GM10248 (cell line): ENCODE results near the gene PROSER2.
"Not testable (repeated sequence)": the region's sequence is repeated elsewhere in the genome, so short reads cannot be mapped to it uniquely, and the experiment has no call there.

ENCODE experiments used
- CTCF ChIA-PET: fragments of 300-600 bp; sonication (Branson Sonifier 250); formaldehyde crosslinking; extraction: SDS; loops from one replicate; lab custom pipeline; 2021; ENCODE audit warnings: antibody characterized with exemption; lab: Yijun Ruan, JAX
- POLR2A ChIA-PET: fragments of 350-650 bp; sonication (Branson Sonifier 250); formaldehyde crosslinking; extraction: SDS; loops from one replicate; lab custom pipeline; 2020; ENCODE audit warnings: antibody characterized with exemption; lab: Yijun Ruan, JAX
- DNase-seq: peaks from one replicate; pipeline ENCODE4 v3.0.0; 2012; ENCODE audit errors: extremely low spot score
- TF ChIP-seq, protein P1 (sequence below): IDR thresholded peaks from 2 replicates; pipeline ENCODE4 v1.5.1; 2012; ENCODE audit warnings: mild to moderate bottlenecking, low read depth; ENCODE audit errors: extremely low read depth, missing control alignments, control extremely low read depth

Gene PROSER2

DNA sequence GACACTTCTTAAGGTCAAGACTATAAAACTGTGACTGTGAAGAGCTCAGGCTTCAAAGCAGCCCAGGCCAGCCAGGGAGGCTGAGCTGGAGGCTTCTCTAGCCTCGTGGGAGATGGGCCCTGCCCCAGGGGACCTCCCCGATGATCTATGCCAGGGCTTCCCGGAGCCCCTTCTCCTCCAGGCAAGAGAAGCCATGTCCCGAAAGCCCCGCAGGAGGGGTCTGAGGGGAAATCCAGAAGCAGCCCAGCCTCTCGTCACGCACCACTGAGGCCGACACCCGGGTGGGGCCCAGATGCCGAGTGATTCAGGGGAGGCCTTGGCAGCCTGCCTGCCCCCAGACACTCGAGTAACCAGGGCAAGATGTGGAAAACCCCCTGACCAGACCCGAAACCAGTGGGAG, 63.7 kb downstream of the PROSER2 start:
- TF ChIP-seq, protein P1, sequence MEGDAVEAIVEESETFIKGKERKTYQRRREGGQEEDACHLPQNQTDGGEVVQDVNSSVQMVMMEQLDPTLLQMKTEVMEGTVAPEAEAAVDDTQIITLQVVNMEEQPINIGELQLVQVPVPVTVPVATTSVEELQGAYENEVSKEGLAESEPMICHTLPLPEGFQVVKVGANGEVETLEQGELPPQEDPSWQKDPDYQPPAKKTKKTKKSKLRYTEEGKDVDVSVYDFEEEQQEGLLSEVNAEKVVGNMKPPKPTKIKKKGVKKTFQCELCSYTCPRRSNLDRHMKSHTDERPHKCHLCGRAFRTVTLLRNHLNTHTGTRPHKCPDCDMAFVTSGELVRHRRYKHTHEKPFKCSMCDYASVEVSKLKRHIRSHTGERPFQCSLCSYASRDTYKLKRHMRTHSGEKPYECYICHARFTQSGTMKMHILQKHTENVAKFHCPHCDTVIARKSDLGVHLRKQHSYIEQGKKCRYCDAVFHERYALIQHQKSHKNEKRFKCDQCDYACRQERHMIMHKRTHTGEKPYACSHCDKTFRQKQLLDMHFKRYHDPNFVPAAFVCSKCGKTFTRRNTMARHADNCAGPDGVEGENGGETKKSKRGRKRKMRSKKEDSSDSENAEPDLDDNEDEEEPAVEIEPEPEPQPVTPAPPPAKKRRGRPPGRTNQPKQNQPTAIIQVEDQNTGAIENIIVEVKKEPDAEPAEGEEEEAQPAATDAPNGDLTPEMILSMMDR = no peak

DNA sequence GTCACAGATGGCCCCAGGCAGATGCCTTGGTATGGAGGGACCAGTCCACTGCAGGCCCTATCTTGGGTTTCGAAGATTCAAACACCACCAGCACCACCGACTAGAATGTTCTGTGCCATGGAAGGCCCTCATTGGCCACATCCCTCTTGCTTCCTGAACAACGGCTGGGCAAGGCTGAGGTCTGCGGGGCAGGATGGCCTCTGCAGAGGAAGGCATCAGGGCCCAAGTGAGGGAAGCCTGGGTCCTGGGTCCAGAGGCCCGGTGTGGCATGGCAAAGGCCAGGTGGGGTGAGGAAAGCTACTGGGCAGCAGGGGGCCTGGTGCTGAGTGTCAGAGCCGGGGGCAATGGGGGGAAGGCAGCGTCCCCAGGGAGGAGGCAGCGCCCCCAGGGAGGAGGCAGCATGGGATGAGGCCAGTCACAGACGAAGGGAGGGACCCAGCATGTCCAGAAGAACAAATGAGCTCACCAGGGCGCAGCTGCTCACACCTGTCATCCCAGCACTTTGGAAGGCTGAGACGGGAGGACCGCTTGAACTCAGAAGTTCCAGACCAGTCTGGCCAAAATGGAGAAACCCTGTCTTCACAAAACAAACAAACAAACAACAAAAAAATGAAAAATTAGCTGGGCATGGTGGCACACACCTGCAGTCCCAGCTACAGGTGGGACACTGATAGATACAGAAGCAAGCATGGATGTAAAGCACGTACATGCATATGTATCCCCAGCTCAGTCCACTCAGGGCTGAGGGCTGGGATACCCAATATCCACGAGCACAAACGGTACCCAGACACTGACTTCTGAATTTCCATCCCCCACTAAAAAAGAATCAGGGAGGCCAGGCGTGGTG, 64.4 kb downstream of the PROSER2 start:
- ChIA-PET CTCF (no interaction called here), POLR2A (no interaction called here)
- no peak for DNase-seq
- TF ChIP-seq, protein P1 = no peak

More for the DNA sequence above, 63.7 kb downstream of the PROSER2 start:
- DNase-seq = peak; percentile 56
- CTCF ChIA-PET = interaction anchor here (0.9 to 1.7 kb wide), 2 partner anchors 26 to 128 kb away, joined by 3 to 5 read pairs; no protein-coding TSS in a partner anchor
- POLR2A ChIA-PET = no interaction called here

DNA sequence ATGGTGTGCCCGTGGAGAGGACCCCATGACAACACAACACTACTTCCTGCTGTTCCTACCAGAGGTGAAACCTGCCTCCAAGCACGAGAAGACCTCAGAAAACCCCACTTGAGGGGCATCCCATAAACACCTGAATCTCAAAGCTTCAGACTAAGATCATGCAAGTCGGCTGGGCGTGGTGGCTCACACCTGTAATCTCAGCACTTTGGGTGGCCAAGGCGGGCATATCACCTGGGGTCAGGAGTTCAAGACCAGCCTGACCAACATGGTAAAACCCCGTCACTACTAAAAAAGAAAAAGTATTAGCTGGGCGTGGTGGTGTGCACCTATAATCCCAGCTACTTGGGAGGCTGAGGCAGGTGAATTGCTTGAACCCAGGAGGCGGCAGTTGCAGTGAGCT, 66.1 kb downstream of the PROSER2 start:
- CTCF ChIA-PET, POLR2A ChIA-PET, DNase-seq: not testable (repeated sequence)

DNA sequence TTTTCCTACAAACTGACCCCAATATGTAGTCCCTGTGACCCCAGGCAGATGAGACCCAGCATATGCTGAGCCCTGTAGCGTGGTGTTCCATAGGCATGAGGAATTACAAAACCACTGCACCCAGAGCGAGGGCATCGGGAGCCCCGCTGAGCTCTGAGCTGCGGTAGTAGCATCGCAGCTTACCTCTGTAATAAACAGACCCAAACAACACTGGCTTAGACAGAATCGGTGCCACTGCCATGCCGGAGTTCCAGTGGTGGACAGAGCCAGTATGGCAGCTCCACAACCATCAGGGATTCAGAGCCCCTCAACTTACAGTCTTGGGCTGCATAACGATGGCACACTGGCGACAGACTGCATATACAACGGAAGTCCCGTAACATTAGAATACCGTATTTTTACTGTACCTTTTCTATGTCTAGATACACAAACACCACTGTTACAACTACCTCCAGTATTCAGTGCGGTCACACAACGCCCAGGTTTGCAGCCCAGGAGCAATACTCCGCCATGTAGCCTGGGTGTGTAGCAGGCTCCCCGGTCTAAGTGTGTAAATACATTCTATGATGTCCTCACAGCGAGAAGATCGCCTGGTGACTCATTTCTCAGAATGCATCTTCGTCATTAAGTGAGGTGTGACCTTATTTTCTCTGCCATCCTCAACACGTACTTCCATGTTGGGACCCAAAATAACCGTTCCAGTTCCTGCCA, 68.8 kb downstream of the PROSER2 start:
- TF ChIP-seq, protein P1 = no peak
- POLR2A ChIA-PET = no interaction called here
- CTCF ChIA-PET = interaction anchor here (1.3 kb wide), 1 partner anchor 72 kb away, joined by 3 read pairs; no protein-coding TSS in a partner anchor
- DNase-seq = no peak

DNA sequence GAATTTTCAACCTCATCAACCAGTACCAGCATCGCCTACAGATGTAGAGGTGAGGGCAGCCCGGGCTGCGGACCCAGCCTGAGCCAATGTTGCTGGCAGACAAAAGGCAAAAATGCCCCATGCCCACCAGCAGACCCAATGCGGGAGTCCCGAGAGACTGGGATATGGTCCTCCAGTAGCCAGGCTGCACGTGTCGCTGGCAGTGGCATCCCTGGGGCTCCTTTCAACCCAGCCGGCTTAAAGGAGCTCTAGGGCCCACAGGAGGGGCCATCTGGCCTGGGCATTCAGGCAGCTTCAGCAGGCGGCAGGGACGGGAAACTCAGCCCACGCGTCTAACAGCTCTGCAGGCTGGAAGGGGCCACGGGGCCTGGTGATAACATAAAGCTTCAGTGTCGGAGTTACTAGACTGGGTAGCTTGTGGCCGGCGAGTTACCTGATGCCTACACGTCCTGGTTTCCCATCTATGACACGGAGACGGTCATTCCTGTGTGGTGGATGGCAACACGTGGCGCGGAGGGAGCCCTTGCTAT, 70.7 kb downstream of the PROSER2 start:
- DNase-seq = no peak
- POLR2A ChIA-PET = no interaction called here
- TF ChIP-seq, protein P1 = no peak
- CTCF ChIA-PET = interaction anchor here (1.5 kb wide), 1 partner anchor 9 kb away, joined by 7 read pairs; no protein-coding TSS in a partner anchor

DNA sequence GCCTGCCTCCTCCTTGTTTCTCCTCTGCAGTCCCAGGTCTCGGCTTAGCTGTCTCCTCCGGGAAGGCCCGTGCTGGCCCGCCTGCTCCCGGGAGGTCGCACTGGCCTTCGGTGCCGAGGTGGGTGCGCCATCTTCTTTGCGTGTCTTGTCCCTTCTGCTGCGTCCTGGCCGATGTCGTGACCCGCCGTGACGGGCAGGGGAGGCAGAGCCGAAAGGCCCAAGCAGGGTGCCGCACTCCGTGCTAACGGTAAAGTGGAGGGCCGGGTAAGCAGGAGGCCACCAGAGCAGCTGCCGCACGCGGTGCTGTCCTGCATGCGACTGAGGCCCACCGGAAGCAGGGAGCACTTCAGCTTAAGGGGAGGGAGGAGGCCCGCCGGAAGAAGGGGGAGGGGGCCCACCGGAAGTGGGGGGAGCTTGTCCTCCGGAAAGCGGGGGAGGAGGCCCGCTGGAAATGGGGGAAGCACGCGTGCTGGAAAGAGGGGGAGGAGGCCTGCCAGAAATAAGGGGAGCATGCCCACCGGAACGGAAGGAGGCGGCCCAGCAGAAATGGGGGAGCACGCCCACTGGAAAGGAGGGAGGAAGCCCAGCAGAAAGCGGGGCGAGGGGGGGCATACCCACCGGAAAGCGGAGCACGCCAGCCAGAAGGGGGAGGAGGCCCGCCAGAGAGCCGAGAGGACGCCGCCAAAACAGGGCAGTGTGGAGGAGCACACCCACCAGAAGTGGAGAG, 71.4 kb downstream of the PROSER2 start:
- CTCF ChIA-PET = interaction anchor here (1.5 kb wide), 1 partner anchor 9 kb away, joined by 7 read pairs; no protein-coding TSS in a partner anchor
- TF ChIP-seq, protein P1 = no peak
- POLR2A ChIA-PET = no interaction called here
- no peak for DNase-seq
